Thoracic aorta (tissue), 2 donors: Measurements from ENCODE around the gene NRCAM. TPM values are rescaled to one million over a fixed set of nuclear protein-coding genes. Genes with fewer than 3 reads are reported as not detected.

Experiments
- ATAC-seq: fragments of 150-250 bp; one replicate; pipeline ENCODE4 v1.8.0; 2017; ENCODE audit warnings: low read depth; ENCODE audit not compliant: insufficient number of reproducible peaks, low FRiP score
- DNase-seq: peaks from one replicate; pipeline ENCODE4 v3.0.0-alpha.2; 2020; ENCODE audit warnings: low spot score
- H3K27ac ChIP-seq, 2 donors: fragments of 200-600 bp; sonication (generic); 1 replicate in 1 of 2; 2 replicates in 1 of 2; pipeline ENCODE4 v1.5.1; 2016; ENCODE audit warnings: mild to moderate bottlenecking in 2 of 2, moderate library complexity in 2 of 2
- H3K27me3 ChIP-seq: fragments of 200-600 bp; sonication (generic); replicated peaks from 2 replicates; pipeline ENCODE4 v1.6.0; 2016; ENCODE audit warnings: mild to moderate bottlenecking; ENCODE audit not compliant: insufficient read depth
- H3K36me3 ChIP-seq: fragments of 200-600 bp; sonication (generic); one replicate; pipeline ENCODE4 v1.5.1; 2016
- H3K4me1 ChIP-seq, 2 donors: fragments of 200-600 bp; sonication (generic); 1 replicate in 1 of 2; 2 replicates in 1 of 2; pipeline versions ENCODE4 v1.5.1 to v1.6.0; 2016; ENCODE audit warnings: low read depth in 2 of 2, mild to moderate bottlenecking in 1 of 2; ENCODE audit not compliant: control insufficient read depth in 1 of 2
- H3K4me3 ChIP-seq: fragments of 200-600 bp; sonication (generic); 2 replicates; pipeline ENCODE4 v1.5.1; 2016; ENCODE audit warnings: mild to moderate bottlenecking
- H3K9me3 ChIP-seq: fragments of 200-600 bp; sonication (generic); 2 replicates; pipeline ENCODE4 v1.5.1; 2016
- CTCF ChIP-seq: fragments of 200-600 bp; sonication (generic); IDR thresholded peaks from one replicate; pipeline ENCODE4 v1.5.1; 2019; ENCODE audit warnings: antibody characterized with exemption
- total RNA-seq, 2 donors: library from RNA; depleted of rRNA; stranded (reverse); fragments of >200 nt; gene quantifications; one replicate each; pipeline versions ENCODE4 v1.1.0 to v1.2.3, GENCODE V29; 2016

Gene NRCAM
- total RNA-seq, 2 donors from 2014 or later, result 2.4 to 3.3 TPM

GRCh38 chr7:108307194-108307593 lies 149.0 kb downstream of the NRCAM start:
- ATAC-seq, result no peak
- Histone ChIP-seq H3K27me3 (no peaks in the 10 kb centered on the region), H3K36me3 (no peaks in the 10 kb centered on the region), H3K4me3 (no peak overlapping the region), H3K9me3 (no peaks in the 10 kb centered on the region), H3K27ac (no peak overlapping the region), H3K4me1 (no peaks in the 10 kb centered on the region)
- no peak for DNase-seq
- no peak for TF ChIP-seq CTCF

GRCh38 chr7:108303332-108303731 lies 152.9 kb downstream of the NRCAM start:
- no peaks in the 10 kb centered on the region for H3K4me1 ChIP-seq
- no peak overlapping the region for H3K4me3 ChIP-seq
- ATAC-seq, result no peak
- no peak for DNase-seq
- no peaks in the 10 kb centered on the region for H3K36me3 ChIP-seq
- no peak for TF ChIP-seq CTCF
- no peaks in the 10 kb centered on the region for H3K27me3 ChIP-seq
- no peak overlapping the region for H3K27ac ChIP-seq
- H3K9me3 ChIP-seq, result no peaks in the 10 kb centered on the region

- H3K36me3 ChIP-seq, result no peaks in the 10 kb centered on the region
These were observed 154.8 kb downstream of the NRCAM start for GRCh38 chr7:108301387-108301786.

DNA sequence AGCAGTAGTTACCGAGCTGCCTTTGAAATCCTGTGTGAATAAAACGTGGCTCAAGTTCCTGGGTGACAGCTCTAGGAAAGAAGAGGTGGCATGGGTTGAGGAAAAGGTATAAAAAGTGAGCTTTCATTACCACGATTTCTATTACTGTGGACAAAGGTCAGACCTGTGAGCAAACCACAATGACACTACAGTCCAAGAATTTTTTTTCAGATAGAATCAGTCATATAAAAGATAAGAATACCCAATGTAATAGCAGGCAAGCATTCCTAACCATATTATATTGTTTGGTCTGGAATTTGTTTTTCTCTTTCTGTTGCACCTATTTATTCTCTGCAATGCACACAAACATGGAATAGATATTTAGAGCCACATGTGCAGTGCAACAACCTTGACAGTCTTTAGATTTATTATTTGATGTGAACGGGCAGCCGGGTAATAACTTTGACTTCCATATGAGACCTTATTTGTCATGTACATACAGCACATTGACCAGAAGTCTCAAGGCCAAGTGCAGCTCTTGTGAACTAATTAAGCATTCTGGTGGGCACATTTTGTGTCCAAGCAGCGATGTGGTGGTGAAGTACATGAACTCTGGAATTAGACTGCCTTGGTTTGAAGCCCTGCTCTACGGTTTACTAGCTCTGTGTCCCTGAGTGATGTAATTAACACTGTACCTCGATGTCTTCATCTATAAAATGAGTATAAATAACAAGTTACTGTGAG lies 156.8 kb downstream of the NRCAM start:
- no peaks in the 10 kb centered on the region for H3K4me1 ChIP-seq
- DNase-seq, result no peak

More at GRCh38 chr7:108301387-108301786, 154.8 kb downstream of the NRCAM start:
- Histone ChIP-seq H3K27me3 (no peaks in the 10 kb centered on the region), H3K27ac (no peak overlapping the region), H3K4me3 (no peak overlapping the region), H3K9me3 (no peaks in the 10 kb centered on the region), H3K4me1 (no peaks in the 10 kb centered on the region)
- TF ChIP-seq CTCF, result no peak
- ATAC-seq (no peak), DNase-seq (no peak)

GRCh38 chr7:108296911-108297310 lies 159.3 kb downstream of the NRCAM start:
- Histone ChIP-seq H3K27me3 (no peaks in the 10 kb centered on the region), H3K27ac (no peak overlapping the region), H3K4me1 (peaks cover 0 to 8% of the 10 kb centered on the region in 2 donors), H3K9me3 (no peaks in the 10 kb centered on the region), H3K4me3 (no peak overlapping the region), H3K36me3 (no peaks in the 10 kb centered on the region)
- no peak for TF ChIP-seq CTCF
- no peak for ATAC-seq
- DNase-seq, result no peak

More for the DNA sequence above, 156.8 kb downstream of the NRCAM start:
- Histone ChIP-seq H3K27me3 (no peaks in the 10 kb centered on the region), H3K27ac (no peak overlapping the region), H3K4me3 (no peak overlapping the region), H3K36me3 (no peaks in the 10 kb centered on the region), H3K9me3 (no peaks in the 10 kb centered on the region)
- TF ChIP-seq CTCF, result no peak
- no peak for ATAC-seq
